Mucosa of descending colon (tissue), 3 donors: Measurements from ENCODE around the gene ASB3. TPM values are rescaled to one million over a fixed set of nuclear protein-coding genes. Genes with fewer than 3 reads are reported as not detected.

Experiments
- ATAC-seq: fragments of 200-7000 bp; cut with Tn5 transposase; one replicate; pipeline ENCODE4 v1.9.1; 2020; ENCODE audit warnings: mild to moderate bottlenecking, moderate library complexity
- DNase-seq, 3 donors: peaks; one replicate each; pipeline ENCODE4 v3.0.0-alpha.2; 2020
- H3K36me3 ChIP-seq: fragments of 200-600 bp; one replicate; pipeline ENCODE4 v1.8.0; 2021; ENCODE audit warnings: low read depth, mild to moderate bottlenecking
- H3K4me1 ChIP-seq: fragments of 200-600 bp; one replicate; pipeline ENCODE4 v1.8.0; 2021; ENCODE audit warnings: low read depth, mild to moderate bottlenecking
- H3K4me3 ChIP-seq: fragments of 200-600 bp; one replicate; pipeline ENCODE4 v1.8.0; 2021; ENCODE audit warnings: mild to moderate bottlenecking
- H3K9me3 ChIP-seq: fragments of 200-600 bp; one replicate; pipeline ENCODE4 v1.8.0; 2021; ENCODE audit warnings: mild to moderate bottlenecking
- CTCF ChIP-seq: fragments of 200-600 bp; IDR thresholded peaks from one replicate; pipeline ENCODE4 v1.8.0; 2022; ENCODE audit warnings: antibody characterized with exemption, mild to moderate bottlenecking
- intact Hi-C, 2 donors: fragments of 100-400 bp; cut with DNase I in 1 of 2; cut with micrococcal nuclease in 1 of 2; formaldehyde crosslinking; loops; one replicate each; pipeline versions ENCODE4 v1.11.0 to v1.11.1; 2022; cut with DNase I, micrococcal nuclease
- total RNA-seq, 3 donors: library from RNA; stranded (reverse); fragmentation: NEBNext Ultra II Directional in 2 of 3; extraction: Animal tissue kit (Norgen Biotek cat#: 25700) in 2 of 3; gene quantifications; one replicate each; pipeline versions ENCODE4 v1.2.1 to v1.2.4, GENCODE V29; 2021 to 2023
- donor health status: DM: no; HTN: no; CAD: no; lungs with moderate emphysema.
- donor health status: DM: no; HTN: no; CAD: no.
- donor health status: DM: no; HTN: yes; CAD: no.

The ASB3 gene
- total RNA-seq, 3 donors from 2014 or later, result 11.6 to 16.8 (median 14.9) TPM

GRCh38 chr2:53744395-53745065 is 42.2 kb downstream of the ASB3 start:
- ATAC-seq (peak; percentile 16), DNase-seq (no peak)
- Histone ChIP-seq H3K4me3 (no peak overlapping the region), H3K36me3 (no peaks in the 10 kb centered on the region), H3K9me3 (no peaks in the 10 kb centered on the region), H3K4me1 (no peaks in the 10 kb centered on the region)
- no peak for TF ChIP-seq CTCF
- intact Hi-C loops, result no loop called here

- no peaks in the 10 kb centered on the region for H3K4me1 ChIP-seq
- TF ChIP-seq CTCF, result no peak
- no peaks in the 10 kb centered on the region for H3K9me3 ChIP-seq
- ATAC-seq, result no peak
- H3K36me3 ChIP-seq, result no peaks in the 10 kb centered on the region
- no peak overlapping the region for H3K4me3 ChIP-seq
- no peak for DNase-seq
- intact Hi-C loops, result no loop called here
Measured at GRCh38 chr2:53740170-53740569, 46.6 kb downstream of the ASB3 start.

- no peak for DNase-seq
- H3K4me3 ChIP-seq, result no peak overlapping the region
- no peaks in the 10 kb centered on the region for H3K36me3 ChIP-seq
- no peaks in the 10 kb centered on the region for H3K9me3 ChIP-seq
- no peaks in the 10 kb centered on the region for H3K4me1 ChIP-seq
- no peak for TF ChIP-seq CTCF
- intact Hi-C loops, result no loop called here
- no peak for ATAC-seq
Measured at GRCh38 chr2:53739032-53739431, 47.7 kb downstream of the ASB3 start.

- H3K4me3 ChIP-seq, result no peak overlapping the region
- H3K4me1 ChIP-seq, result no peaks in the 10 kb centered on the region
- ATAC-seq (no peak), DNase-seq (no peak)
- no peaks in the 10 kb centered on the region for H3K9me3 ChIP-seq
- H3K36me3 ChIP-seq, result no peaks in the 10 kb centered on the region
- intact Hi-C loops, result no loop called here
- TF ChIP-seq CTCF, result no peak
Measured at GRCh38 chr2:53737091-53737490, 49.7 kb downstream of the ASB3 start.

- no peak for ATAC-seq
- intact Hi-C loops, result no loop called here
- H3K4me1 ChIP-seq, result no peaks in the 10 kb centered on the region
- H3K4me3 ChIP-seq, result no peak overlapping the region
- H3K9me3 ChIP-seq, result no peaks in the 10 kb centered on the region
- no peak for TF ChIP-seq CTCF
- H3K36me3 ChIP-seq, result no peaks in the 10 kb centered on the region
- DNase-seq, result no peak
Measured at GRCh38 chr2:53729143-53729762, 57.5 kb downstream of the ASB3 start.
